A549 (cell line): ENCODE data around the gene PACS2. TPM values are rescaled to one million over a fixed set of nuclear protein-coding genes. Genes with fewer than 3 reads are reported as not detected.

Experiments used
- ATAC-seq, 2 experiments: fragments of 200-7000 bp in 1 of 2; fragments of >200 bp in 1 of 2; cut with Nextera tagmentation in 1 of 2; cut with Tn5 transposase in 1 of 2; 3 replicates each; pipeline versions ENCODE4 v1.8.0 to v1.9.1; 2018 to 2020; ENCODE audit warnings: mild to moderate bottlenecking in 1 of 2, moderate library complexity in 1 of 2
- CTCF ChIA-PET: fragments of 300-600 bp; sonication (Branson Sonifier 250); formaldehyde crosslinking; extraction: SDS; loops from one replicate; lab custom pipeline; 2021; ENCODE audit warnings: antibody characterized with exemption, inconsistent platforms; lab: Yijun Ruan, JAX
- POLR2A ChIA-PET: fragments of 350-600 bp; formaldehyde crosslinking; extraction: SDS; loops from one replicate; lab custom pipeline; 2021; ENCODE audit warnings: antibody characterized with exemption, inconsistent platforms; lab: Yijun Ruan, JAX
- DNase-seq, 2 experiments: peaks; one replicate each; pipeline versions ENCODE4 v3.0.0 to v3.0.0-alpha.2; 2011 to 2016; ENCODE audit warnings: low read depth in 1 of 2, low spot score in 1 of 2
- FAIRE-seq: peaks from 2 replicates; lab custom pipeline; 2011; peaks lifted over from hg19 to GRCh38; lab: Jason Lieb, UNC
- H3K27ac ChIP-seq, 2 experiments: fragments of >200 bp; sonication (Bioruptor Twin); formaldehyde crosslinking; 3 replicates each; pipeline ENCODE4 v1.5.1; 2016 to 2017
- H3K4me1 ChIP-seq: fragments of >200 bp; sonication (Bioruptor Twin); formaldehyde crosslinking; 3 replicates; pipeline ENCODE4 v1.6.1; 2016
- H3K4me2 ChIP-seq: fragments of >200 bp; sonication (Bioruptor Twin); formaldehyde crosslinking; 3 replicates; pipeline ENCODE4 v1.6.1; 2016
- H3K4me3 ChIP-seq: fragments of >200 bp; sonication (Bioruptor Twin); formaldehyde crosslinking; 3 replicates; pipeline ENCODE4 v1.5.1; 2016
- H3K9me3 ChIP-seq: fragments of >200 bp; sonication (Bioruptor Twin); formaldehyde crosslinking; 3 replicates; pipeline ENCODE4 v1.6.1; 2016
- CEBPB ChIP-seq, 2 experiments: fragments of >200 bp in 1 of 2; sonication (Bioruptor Twin) in 1 of 2; formaldehyde crosslinking in 1 of 2; IDR thresholded peaks; 2 replicates each; pipeline ENCODE4 v1.6.1; 2012 to 2016
- EHMT2 ChIP-seq: fragments of 200-600 bp; sonication (generic); IDR thresholded peaks from 2 replicates; pipeline ENCODE4 v1.6.1; 2016; ENCODE audit warnings: antibody characterized with exemption, low read depth, mild to moderate bottlenecking, moderate library complexity
- FOXS1 ChIP-seq: fragments of 250-450 bp; sonication (Bioruptor Pico); IDR thresholded peaks from 2 replicates; pipeline ENCODE4 v1.5.0; 2020; ENCODE audit warnings: mild to moderate bottlenecking, moderate library complexity
- GATA3 ChIP-seq: IDR thresholded peaks from 2 replicates; pipeline ENCODE4 v1.6.1; 2012; ENCODE audit warnings: borderline replicate concordance
- JUN ChIP-seq, 2 experiments: fragments of >200 bp; sonication (Bioruptor Twin); formaldehyde crosslinking; IDR thresholded peaks; 2 replicates in 1 of 2; 3 replicates in 1 of 2; pipeline ENCODE4 v1.6.1; 2016 to 2017
- KDM1A ChIP-seq: fragments of 200-600 bp; sonication (generic); IDR thresholded peaks from 2 replicates; pipeline ENCODE4 v1.6.1; 2016; ENCODE audit warnings: low read depth, mild to moderate bottlenecking
- MAFK ChIP-seq: fragments of 450-650 bp; IDR thresholded peaks from 2 replicates; pipeline ENCODE4 v1.6.1; 2014; ENCODE audit not compliant: partially characterized antibody
- MYC ChIP-seq: IDR thresholded peaks from 2 replicates; pipeline ENCODE4 v1.6.1; 2012; ENCODE audit warnings: mild to moderate bottlenecking, inconsistent platforms, low read length, improper control_type of control experiment, borderline replicate concordance
- NPAS2 ChIP-seq: fragments of 250-450 bp; sonication (Bioruptor Pico); IDR thresholded peaks from 2 replicates; pipeline ENCODE4 v1.8.0; 2022; ENCODE audit warnings: mild to moderate bottlenecking, moderate library complexity, borderline replicate concordance
- POLR2AphosphoS2 ChIP-seq: conservative IDR thresholded peaks from 2 replicates; pipeline ENCODE4 v1.6.1; 2012; ENCODE audit warnings: low read length, improper control_type of control experiment, inconsistent platforms
- RAD21 ChIP-seq, 2 experiments: fragments of >200 bp in 1 of 2; sonication (Bioruptor Twin) in 1 of 2; formaldehyde crosslinking in 1 of 2; IDR thresholded peaks in 1 of 2; conservative IDR thresholded peaks in 1 of 2; 2 replicates in 1 of 2; 3 replicates in 1 of 2; pipeline ENCODE4 v1.6.1; 2012 to 2018; ENCODE audit warnings: inconsistent platforms in 1 of 2
- RARB ChIP-seq: fragments of 250-450 bp; sonication (Bioruptor Pico); IDR thresholded peaks from 2 replicates; pipeline ENCODE4 v1.8.0; 2021; ENCODE audit warnings: mild to moderate bottlenecking, moderate library complexity
- RFX5 ChIP-seq: fragments of 450-650 bp; IDR thresholded peaks from 2 replicates; pipeline ENCODE4 v1.7.1; 2014; ENCODE audit warnings: antibody characterized with exemption, mild to moderate bottlenecking, moderate library complexity
- SMC3 ChIP-seq: fragments of >200 bp; sonication (Bioruptor Twin); formaldehyde crosslinking; IDR thresholded peaks from 3 replicates; pipeline ENCODE4 v1.6.1; 2018; ENCODE audit warnings: inconsistent platforms
- SREBF2 ChIP-seq: fragments of 450-650 bp; IDR thresholded peaks from 2 replicates; pipeline ENCODE4 v1.6.1; 2014; ENCODE audit warnings: mild to moderate bottlenecking, moderate library complexity
- TFCP2L1 ChIP-seq: fragments of 250-450 bp; sonication (Bioruptor Pico); IDR thresholded peaks from 2 replicates; pipeline ENCODE4 v1.5.0; 2021; ENCODE audit warnings: mild to moderate bottlenecking
- ZC3H11A ChIP-seq: fragments of 450-650 bp; IDR thresholded peaks from 2 replicates; pipeline ENCODE4 v1.6.1; 2014; ENCODE audit warnings: antibody characterized with exemption, mild to moderate bottlenecking
- ZSCAN20 ChIP-seq: fragments of 250-450 bp; sonication (Bioruptor Pico); IDR thresholded peaks from 2 replicates; pipeline ENCODE4 v1.8.0; 2022; ENCODE audit warnings: mild to moderate bottlenecking, moderate library complexity
- WGBS: methylation state at CpG from one replicate; pipeline ENCODE4 v1.1.6; 2017; ENCODE audit errors: missing lambda C conversion rate; 5-methylcytosine and 5-hydroxymethylcytosine counted together
- polyA plus RNA-seq, 4 experiments: library from polyadenylated mRNA; depleted of rRNA in 3 of 4; stranded (reverse); fragments of >200 nt; fragmentation: RNase III in 1 of 4; extraction: RNeasy Plus Mini Kit Qiagen cat#74134 plus additional on column Dnase treatment in 1 of 4; gene quantifications; 2 replicates in 3 of 4; 3 replicates in 1 of 4; pipeline ENCODE4 v1.2.3, GENCODE V29; 2011 to 2017
- TF ChIP-seq, protein P1 (sequence below): fragments of 450-650 bp; IDR thresholded peaks from 2 replicates; pipeline ENCODE4 v1.6.1; 2014; ENCODE audit warnings: antibody characterized with exemption
- TF ChIP-seq, protein P2 (sequence below): IDR thresholded peaks from 2 replicates; pipeline ENCODE4 v1.6.1; 2012
- TF ChIP-seq, protein P3 (sequence below): fragments of 250-450 bp; sonication (Bioruptor Pico); IDR thresholded peaks from 2 replicates; pipeline ENCODE4 v1.5.0; 2020; ENCODE audit warnings: low read depth, mild to moderate bottlenecking, moderate library complexity

Gene PACS2
- polyA plus RNA-seq, 2 of the 4 experiments (the other 2 are of a cell fraction) = 11.9 to 24.5 TPM

DNA sequence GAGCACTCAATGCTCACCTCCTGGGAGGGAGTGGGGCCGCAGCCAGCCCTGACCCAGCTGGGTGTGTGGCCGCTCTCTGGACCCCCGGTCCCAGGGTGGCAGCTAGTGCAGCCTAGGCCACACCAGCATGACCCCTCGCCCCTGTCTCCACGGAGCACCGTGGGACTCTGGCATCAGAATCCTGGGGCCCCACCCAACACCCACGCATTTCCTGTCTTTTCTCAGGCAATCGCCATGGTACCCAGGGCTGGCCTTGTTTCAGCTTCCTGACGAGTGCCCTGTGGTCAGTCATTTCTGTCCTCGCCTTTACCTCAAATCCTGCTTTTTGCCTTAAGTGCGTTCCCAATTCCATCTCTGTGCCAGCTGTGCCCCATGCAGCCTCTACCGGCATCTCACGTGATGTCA is 15.9 kb downstream of the PACS2 start:
- ChIA-PET CTCF (interaction anchor here (0.8 to 1.4 kb wide), 3 partner anchors 12 to 40 kb away, joined by 3 to 5 read pairs (median 3); no protein-coding TSS in a partner anchor), POLR2A (no interaction called here)
- no peak overlapping the region for H3K27ac ChIP-seq
- ATAC-seq (no peak), FAIRE-seq (no peak), DNase-seq (no peak)
- TF ChIP-seq TFCP2L1 (CRISPR knock-in tag) = no peak
- TF ChIP-seq ZC3H11A = no peak
- TF ChIP-seq, protein P1, sequence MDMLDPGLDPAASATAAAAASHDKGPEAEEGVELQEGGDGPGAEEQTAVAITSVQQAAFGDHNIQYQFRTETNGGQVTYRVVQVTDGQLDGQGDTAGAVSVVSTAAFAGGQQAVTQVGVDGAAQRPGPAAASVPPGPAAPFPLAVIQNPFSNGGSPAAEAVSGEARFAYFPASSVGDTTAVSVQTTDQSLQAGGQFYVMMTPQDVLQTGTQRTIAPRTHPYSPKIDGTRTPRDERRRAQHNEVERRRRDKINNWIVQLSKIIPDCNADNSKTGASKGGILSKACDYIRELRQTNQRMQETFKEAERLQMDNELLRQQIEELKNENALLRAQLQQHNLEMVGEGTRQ = no peak
- no peak overlapping the region for H3K4me3 ChIP-seq
- H3K9me3 ChIP-seq = no peaks in the 10 kb centered on the region
- no peak overlapping the region for H3K4me2 ChIP-seq
- no peaks in the 10 kb centered on the region for H3K4me1 ChIP-seq
- 89% methylated on average over 13 of the region's 13 CpGs for WGBS

DNA sequence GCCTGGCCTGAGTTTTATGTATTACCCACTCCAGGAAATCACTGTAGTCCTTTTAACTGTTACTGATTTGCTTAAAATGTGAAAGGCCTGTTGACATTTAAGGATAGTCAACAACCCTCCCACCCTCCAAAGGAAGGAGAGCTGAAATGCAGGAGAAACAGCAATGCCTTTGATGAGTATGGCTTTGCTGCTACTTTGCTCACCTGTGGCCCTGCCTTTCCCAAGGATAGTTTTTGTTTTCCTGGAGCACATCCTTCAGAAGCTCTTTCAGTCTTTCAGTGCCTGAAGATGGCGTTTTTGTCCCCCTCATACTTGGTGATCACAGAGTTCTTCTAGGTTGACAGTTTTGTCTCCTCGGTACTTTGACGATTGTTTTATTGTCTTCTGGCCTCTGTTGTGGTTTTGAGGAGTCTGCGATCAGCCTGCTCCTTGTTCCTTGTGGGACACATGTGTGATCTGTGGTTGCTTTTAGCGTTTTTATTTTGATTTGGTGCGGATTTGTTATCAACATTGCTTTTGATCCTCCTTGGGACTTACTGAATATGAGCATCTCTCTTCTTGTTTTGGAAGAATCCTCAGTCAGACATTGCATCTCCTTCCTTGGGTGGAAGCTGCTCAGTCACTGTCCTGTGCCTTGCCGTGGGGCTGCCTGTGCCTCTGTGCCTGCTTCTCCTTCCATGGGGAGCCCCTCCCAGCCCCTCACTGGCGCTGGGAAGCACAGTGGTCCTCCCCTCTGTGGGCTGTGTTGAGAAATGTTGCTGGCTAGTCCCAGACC is 17.2 kb downstream of the PACS2 start:
- WGBS = 83% methylated on average over 7 of the region's 8 CpGs
- DNase-seq = no peak
- no peak overlapping the region for H3K4me3 ChIP-seq
- ChIA-PET CTCF (interaction anchor here (0.8 to 1.6 kb wide), 2 partner anchors 17 to 39 kb away, joined by 3 read pairs; partner anchors contain the start of gene PACS2), POLR2A (no interaction called here)
- no peak for ATAC-seq
- H3K4me1 ChIP-seq = no peaks in the 10 kb centered on the region
- H3K4me2 ChIP-seq = no peak overlapping the region
- H3K9me3 ChIP-seq = no peaks in the 10 kb centered on the region
- H3K27ac ChIP-seq = no peak overlapping the region
- TF ChIP-seq CEBPB (IDR thresholded peaks at IDR 0.05) (no peak), FOXS1 (CRISPR knock-in tag) (no peak), MAFK (no peak)
- no peak for FAIRE-seq

DNA sequence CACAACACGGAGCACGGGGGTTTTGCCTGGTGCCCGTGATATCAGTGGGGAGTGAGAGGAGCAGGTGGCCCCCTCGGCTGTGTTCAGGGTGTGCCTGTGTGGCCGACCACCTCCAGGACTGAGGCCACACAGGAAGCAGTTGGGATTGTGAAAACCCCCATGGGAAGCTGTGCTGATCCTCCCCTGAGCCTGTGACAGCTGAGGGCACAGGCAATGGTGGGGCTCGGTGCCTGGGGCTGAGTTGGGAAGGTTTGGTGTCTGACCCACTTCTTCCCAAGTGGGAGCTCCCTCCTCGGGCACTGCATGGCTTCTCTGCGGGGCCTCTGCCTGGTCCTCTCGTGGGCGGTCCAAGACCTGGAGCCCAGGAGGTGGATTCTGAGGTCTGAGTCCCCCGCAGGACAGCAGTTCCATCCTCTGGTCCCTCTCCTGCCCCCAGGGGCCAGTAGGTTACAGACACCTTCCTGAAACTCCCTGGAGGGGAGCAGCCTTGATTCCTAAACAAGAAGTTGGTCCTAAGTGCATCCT is 17.9 kb downstream of the PACS2 start:
- H3K4me1 ChIP-seq = no peaks in the 10 kb centered on the region
- DNase-seq = no peak
- H3K9me3 ChIP-seq = no peaks in the 10 kb centered on the region
- H3K4me3 ChIP-seq = no peak overlapping the region
- POLR2A ChIA-PET = no interaction called here
- no peak overlapping the region for H3K4me2 ChIP-seq
- ATAC-seq = no peak
- no peak overlapping the region for H3K27ac ChIP-seq
- TF ChIP-seq GATA3 (no peak), POLR2AphosphoS2 (no peak), JUN (IDR thresholded peaks at IDR 0.05) (no peak), TFCP2L1 (CRISPR knock-in tag) (no peak), EHMT2 (no peak), SREBF2 (no peak), ZSCAN20 (CRISPR knock-in tag) (no peak), FOXS1 (CRISPR knock-in tag) (no peak), MYC (no peak), SMC3 (no peak), ZC3H11A (no peak), RARB (CRISPR knock-in tag) (no peak), NPAS2 (no peak), RAD21 (conservative IDR thresholded peaks at IDR 0.05 in 1 of 2, IDR thresholded peaks at IDR 0.05 in 1 of 2) (no peak), CEBPB (IDR thresholded peaks at IDR 0.05) (no peak), RFX5 (no peak), KDM1A (no peak)
- TF ChIP-seq, protein P2, sequence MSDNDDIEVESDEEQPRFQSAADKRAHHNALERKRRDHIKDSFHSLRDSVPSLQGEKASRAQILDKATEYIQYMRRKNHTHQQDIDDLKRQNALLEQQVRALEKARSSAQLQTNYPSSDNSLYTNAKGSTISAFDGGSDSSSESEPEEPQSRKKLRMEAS = no peak
- TF ChIP-seq, protein P3, sequence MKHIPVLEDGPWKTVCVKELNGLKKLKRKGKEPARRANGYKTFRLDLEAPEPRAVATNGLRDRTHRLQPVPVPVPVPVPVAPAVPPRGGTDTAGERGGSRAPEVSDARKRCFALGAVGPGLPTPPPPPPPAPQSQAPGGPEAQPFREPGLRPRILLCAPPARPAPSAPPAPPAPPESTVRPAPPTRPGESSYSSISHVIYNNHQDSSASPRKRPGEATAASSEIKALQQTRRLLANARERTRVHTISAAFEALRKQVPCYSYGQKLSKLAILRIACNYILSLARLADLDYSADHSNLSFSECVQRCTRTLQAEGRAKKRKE = no peak
- CTCF ChIA-PET = interaction anchor here (0.6 to 1.6 kb wide), 2 partner anchors 18 to 26 kb away, joined by 3 read pairs; partner anchors contain the start of gene PACS2
- FAIRE-seq = no peak
- WGBS = 90% methylated on average over 11 of the region's 11 CpGs
